ENCODE measurements around the gene RAB31. TPM values are rescaled to one million over a fixed set of nuclear protein-coding genes. Genes with fewer than 3 reads are reported as not detected.

RAB31 gene
- total RNA-seq, 4 donors from 2014 or later = 108 to 181 (median 136) TPM

DNA sequence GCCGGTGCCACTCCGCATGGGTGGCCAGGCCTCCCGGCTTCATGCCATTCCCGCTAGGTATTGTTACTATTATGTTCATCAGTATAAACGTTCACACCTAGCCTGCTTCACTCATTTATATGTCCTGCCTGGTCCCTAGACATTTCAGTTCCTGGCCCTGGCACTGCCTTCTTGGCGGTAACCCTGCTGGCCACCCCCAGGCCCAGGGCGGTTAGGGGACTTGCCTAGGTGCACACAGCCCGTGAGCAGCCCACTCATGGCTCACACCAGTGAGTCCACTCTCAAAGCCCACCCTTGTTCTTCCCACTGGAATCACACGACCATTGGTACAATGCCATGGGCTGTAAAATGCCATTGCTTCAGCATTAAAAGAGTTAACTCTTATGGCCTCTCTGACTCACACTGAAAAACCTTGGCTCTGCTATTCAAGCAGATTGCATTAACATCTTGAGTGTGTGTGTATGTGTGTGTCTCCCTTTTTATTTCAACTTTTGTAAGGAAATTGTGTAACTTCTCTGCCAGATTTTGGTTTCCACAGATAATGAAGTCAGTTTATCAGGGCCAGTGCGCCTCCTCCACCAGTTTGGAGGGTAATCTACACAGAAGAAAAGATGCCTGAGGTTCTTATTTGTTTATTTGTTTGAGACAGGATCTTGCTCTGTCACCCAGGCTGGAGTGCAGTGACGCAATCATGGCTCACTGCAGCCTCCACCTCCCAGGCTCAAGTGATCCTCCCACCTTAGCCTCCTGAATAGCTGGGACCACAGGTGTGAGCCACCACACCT, 74.2 kb downstream of the RAB31 start:
- H3K27ac ChIP-seq = peak overlapping the region in 3 of 4 donors; percentile 19 to 40 (median 36)
- TF ChIP-seq, protein P1, sequence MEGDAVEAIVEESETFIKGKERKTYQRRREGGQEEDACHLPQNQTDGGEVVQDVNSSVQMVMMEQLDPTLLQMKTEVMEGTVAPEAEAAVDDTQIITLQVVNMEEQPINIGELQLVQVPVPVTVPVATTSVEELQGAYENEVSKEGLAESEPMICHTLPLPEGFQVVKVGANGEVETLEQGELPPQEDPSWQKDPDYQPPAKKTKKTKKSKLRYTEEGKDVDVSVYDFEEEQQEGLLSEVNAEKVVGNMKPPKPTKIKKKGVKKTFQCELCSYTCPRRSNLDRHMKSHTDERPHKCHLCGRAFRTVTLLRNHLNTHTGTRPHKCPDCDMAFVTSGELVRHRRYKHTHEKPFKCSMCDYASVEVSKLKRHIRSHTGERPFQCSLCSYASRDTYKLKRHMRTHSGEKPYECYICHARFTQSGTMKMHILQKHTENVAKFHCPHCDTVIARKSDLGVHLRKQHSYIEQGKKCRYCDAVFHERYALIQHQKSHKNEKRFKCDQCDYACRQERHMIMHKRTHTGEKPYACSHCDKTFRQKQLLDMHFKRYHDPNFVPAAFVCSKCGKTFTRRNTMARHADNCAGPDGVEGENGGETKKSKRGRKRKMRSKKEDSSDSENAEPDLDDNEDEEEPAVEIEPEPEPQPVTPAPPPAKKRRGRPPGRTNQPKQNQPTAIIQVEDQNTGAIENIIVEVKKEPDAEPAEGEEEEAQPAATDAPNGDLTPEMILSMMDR (IDR thresholded peaks at IDR 0.05) = no peak
- TF ChIP-seq EP300 (IDR thresholded peaks at IDR 0.05) = no peak
- TF ChIP-seq POLR2AphosphoS5 (IDR thresholded peaks at IDR 0.05) = no peak
- no peak for TF ChIP-seq POLR2A (IDR thresholded peaks at IDR 0.05)
- no peaks in the 10 kb centered on the region for H3K9me3 ChIP-seq
- peaks cover 0 to 8% of the 10 kb centered on the region in 2 donors for H3K36me3 ChIP-seq
- H3K27me3 ChIP-seq = no peaks in the 10 kb centered on the region
- peak; percentile 67 for ATAC-seq
- WGBS, 2 donors (ENCODE audit: low coverage in 1 of 2) = 69 to 82% methylated on average over 4 to 7 of the region's 11 CpGs
- peaks cover 0 to 8% (median 3%) of the 10 kb centered on the region in 3 donors for H3K4me1 ChIP-seq
- H3K4me3 ChIP-seq = no peak overlapping the region

DNA sequence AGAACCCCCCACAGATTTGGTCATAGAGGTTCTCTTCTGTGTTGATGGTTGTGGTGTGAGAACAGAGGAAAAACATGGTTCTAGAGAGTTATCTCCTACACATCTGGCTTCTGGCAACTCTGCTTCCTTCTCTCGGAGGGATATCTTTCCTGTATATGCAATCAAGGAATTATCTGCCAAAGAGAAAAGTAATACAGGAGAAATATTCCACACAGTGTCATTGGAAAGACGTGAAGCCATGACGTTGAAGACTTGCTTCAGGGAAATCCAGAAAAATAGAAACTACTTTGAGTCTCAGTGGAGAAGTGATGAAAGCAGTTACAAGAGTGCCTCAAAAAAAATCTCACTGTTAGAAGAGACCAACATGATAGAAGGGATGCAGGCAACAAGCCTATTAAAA, 78.5 kb downstream of the RAB31 start:
- H3K4me1 ChIP-seq = peaks cover 0 to 7% (median 3%) of the 10 kb centered on the region in 3 donors
- H3K27ac ChIP-seq = no peak overlapping the region
- TF ChIP-seq EP300 (IDR thresholded peaks at IDR 0.05) (no peak), POLR2AphosphoS5 (IDR thresholded peaks at IDR 0.05) (no peak), POLR2A (IDR thresholded peaks at IDR 0.05) (no peak)
- TF ChIP-seq, protein P1 (IDR thresholded peaks at IDR 0.05) = no peak
- H3K36me3 ChIP-seq = peaks cover 0 to 8% of the 10 kb centered on the region in 2 donors
- H3K4me3 ChIP-seq = no peak overlapping the region
- H3K9me3 ChIP-seq = no peaks in the 10 kb centered on the region
- 84 to 93% methylated on average over 3 of the region's 3 CpGs for WGBS, 2 donors (ENCODE audit: low coverage in 1 of 2)
- no peaks in the 10 kb centered on the region for H3K27me3 ChIP-seq
- ATAC-seq = no peak

DNA sequence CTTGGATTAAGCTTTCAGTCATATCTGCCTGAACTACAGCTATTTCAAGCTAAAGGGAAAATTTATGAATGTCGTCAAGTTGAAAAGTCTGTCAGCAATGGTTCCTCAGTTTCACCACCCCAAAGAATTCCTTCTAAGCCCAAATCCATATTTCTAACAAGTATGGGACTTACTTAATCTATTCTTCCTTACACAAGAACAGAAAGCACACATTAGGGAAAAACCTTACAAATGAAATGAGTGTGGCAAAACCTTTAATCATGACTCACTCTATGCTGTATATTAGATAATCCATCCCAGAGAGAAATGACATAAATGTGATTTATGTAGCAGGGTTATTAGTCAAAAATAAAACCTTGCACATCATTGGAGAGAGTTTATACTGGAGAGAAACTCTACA, 78.9 kb downstream of the RAB31 start:
- no peaks in the 10 kb centered on the region for H3K27me3 ChIP-seq
- WGBS, 2 donors (ENCODE audit: low coverage in 1 of 2) = 73 to 100% methylated on average over 1 of the region's 1 CpG
- H3K4me1 ChIP-seq = peaks cover 0 to 3% (median 3%) of the 10 kb centered on the region in 3 donors
- no peak for ATAC-seq
- TF ChIP-seq, protein P1 (IDR thresholded peaks at IDR 0.05) = no peak
- H3K27ac ChIP-seq = no peak overlapping the region
- no peaks in the 10 kb centered on the region for H3K9me3 ChIP-seq
- H3K4me3 ChIP-seq = no peak overlapping the region
- H3K36me3 ChIP-seq = peaks cover 0 to 8% of the 10 kb centered on the region in 2 donors

DNA sequence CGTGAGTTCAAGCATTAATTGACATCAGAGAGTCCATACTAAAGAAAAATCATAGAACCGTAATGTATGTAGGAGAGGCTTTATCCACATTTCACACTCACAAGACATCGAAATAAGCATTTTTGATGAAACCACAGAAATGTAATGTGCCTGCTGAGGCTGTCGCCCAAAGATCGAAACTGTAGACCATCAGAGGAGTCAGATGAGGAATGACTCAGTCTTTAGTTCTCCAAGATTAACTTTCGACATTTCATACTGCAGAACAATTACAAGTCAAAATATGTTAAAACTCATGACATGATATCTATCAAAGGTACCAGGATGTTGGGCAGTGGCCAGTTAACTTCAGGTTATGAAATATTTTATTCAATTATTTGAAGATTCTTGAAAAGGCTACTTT, 79.6 kb downstream of the RAB31 start:
- H3K4me1 ChIP-seq = no peaks in the 10 kb centered on the region
- TF ChIP-seq, protein P1 (IDR thresholded peaks at IDR 0.05) = no peak
- TF ChIP-seq POLR2AphosphoS5 (IDR thresholded peaks at IDR 0.05) (no peak), POLR2A (IDR thresholded peaks at IDR 0.05) (no peak), EP300 (IDR thresholded peaks at IDR 0.05) (no peak)
- no peak for ATAC-seq
- H3K36me3 ChIP-seq = peaks cover 0 to 12% of the 10 kb centered on the region in 2 donors
- H3K9me3 ChIP-seq = no peaks in the 10 kb centered on the region
- no peak overlapping the region for H3K27ac ChIP-seq
- WGBS, 2 donors (ENCODE audit: low coverage in 1 of 2) = 96 to 98% methylated on average over 6 of the region's 6 CpGs
- H3K4me3 ChIP-seq = no peak overlapping the region
- H3K27me3 ChIP-seq = no peaks in the 10 kb centered on the region

DNA sequence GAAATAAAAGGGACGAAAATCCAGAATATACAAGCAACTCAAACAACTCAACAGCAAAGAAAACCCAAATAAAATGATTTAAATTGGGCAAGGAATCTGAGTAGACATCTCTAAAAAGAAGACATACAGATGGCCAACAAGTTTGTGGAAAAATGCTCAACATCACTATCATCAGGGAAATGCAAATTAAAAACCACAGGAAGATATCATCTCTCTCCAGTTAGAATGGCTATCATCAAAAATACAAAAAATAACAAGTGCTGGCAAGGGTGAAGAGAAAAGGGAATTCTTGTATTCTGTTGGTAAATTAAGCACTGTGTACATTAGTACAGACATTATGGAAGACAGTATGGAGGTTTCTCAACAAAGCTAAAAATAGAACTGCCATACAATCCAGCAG, 80.0 kb downstream of the RAB31 start:
- TF ChIP-seq POLR2AphosphoS5 (IDR thresholded peaks at IDR 0.05) = no peak
- TF ChIP-seq EP300 (IDR thresholded peaks at IDR 0.05) = no peak
- TF ChIP-seq, protein P1 (IDR thresholded peaks at IDR 0.05) = no peak
- no peak for TF ChIP-seq POLR2A (IDR thresholded peaks at IDR 0.05)
- H3K4me3 ChIP-seq = no peak overlapping the region
- H3K9me3 ChIP-seq = no peaks in the 10 kb centered on the region
- peaks cover 0 to 16% of the 10 kb centered on the region in 2 donors for H3K36me3 ChIP-seq
- H3K27me3 ChIP-seq = no peaks in the 10 kb centered on the region
- WGBS, 2 donors (ENCODE audit: low coverage in 1 of 2) = 86 to 100% methylated on average over 1 of the region's 1 CpG
- ATAC-seq = no peak
- no peak overlapping the region for H3K27ac ChIP-seq
- H3K4me1 ChIP-seq = no peaks in the 10 kb centered on the region
